Fibroblast of upper back skin (primary cell): ENCODE measurements around the gene ADARB1.

ENCODE experiments used
- DNase-seq: peaks from one replicate; pipeline ENCODE4 v3.0.0-alpha.2; 2013

ADARB1 gene

GRCh38 chr21:45039317-45040156 lies 34.8 kb upstream of the ADARB1 start:
- no peak for DNase-seq

GRCh38 chr21:45040157-45040711 lies 34.1 kb upstream of the ADARB1 start:
- no peak for DNase-seq

GRCh38 chr21:45040739-45041138 lies 33.6 kb upstream of the ADARB1 start:
- no peak for DNase-seq

- DNase-seq = peak; percentile 85
Measured at GRCh38 chr21:45041351-45041805, 33.0 kb upstream of the ADARB1 start.

- DNase-seq = no peak
Measured at GRCh38 chr21:45041984-45042663, 32.3 kb upstream of the ADARB1 start.

GRCh38 chr21:45042664-45043161 lies 31.7 kb upstream of the ADARB1 start:
- no peak for DNase-seq

GRCh38 chr21:45043541-45044020 lies 30.8 kb upstream of the ADARB1 start:
- DNase-seq = no peak

- peak; percentile 49 for DNase-seq
Measured at GRCh38 chr21:45045481-45045880, 28.9 kb upstream of the ADARB1 start.

- no peak for DNase-seq
Measured at GRCh38 chr21:45047257-45047656, 27.1 kb upstream of the ADARB1 start.

GRCh38 chr21:45048026-45048698 lies 26.2 kb upstream of the ADARB1 start:
- no peak for DNase-seq

GRCh38 chr21:45048968-45049367 lies 25.4 kb upstream of the ADARB1 start:
- DNase-seq = no peak

- no peak for DNase-seq
Measured at GRCh38 chr21:45049714-45050344, 24.6 kb upstream of the ADARB1 start.

- DNase-seq = no peak
Measured at GRCh38 chr21:45050345-45050796, 24.0 kb upstream of the ADARB1 start.

GRCh38 chr21:45050797-45051489 lies 23.4 kb upstream of the ADARB1 start:
- DNase-seq = no peak

- no peak for DNase-seq
Measured at GRCh38 chr21:45051580-45052434, 22.6 kb upstream of the ADARB1 start.

- DNase-seq = no peak
Measured at GRCh38 chr21:45052960-45053359, 21.4 kb upstream of the ADARB1 start.

GRCh38 chr21:45053561-45054226 lies 20.7 kb upstream of the ADARB1 start:
- DNase-seq = no peak

GRCh38 chr21:45054227-45054926 lies 20.0 kb upstream of the ADARB1 start:
- no peak for DNase-seq

- DNase-seq = no peak
Measured at GRCh38 chr21:45054927-45055612, 19.3 kb upstream of the ADARB1 start.
